Endothelial cell (in vitro differentiated cells): ENCODE data around the gene NHS. TPM values are rescaled to one million over a fixed set of nuclear protein-coding genes. Genes with fewer than 3 reads are reported as not detected.

Experiments used
- DNase-seq: peaks from one replicate; pipeline ENCODE4 v3.0.0; 2021; ENCODE audit warnings: low spot score
- H3K27ac Mint-ChIP-seq: one replicate; pipeline ENCODE4 v1.8.0; 2021; ENCODE audit warnings: mixed read lengths, inconsistent platforms; ENCODE audit not compliant: unreplicated experiment
- H3K27me3 Mint-ChIP-seq: one replicate; pipeline ENCODE4 v1.8.0; 2021; ENCODE audit warnings: mild to moderate bottlenecking, moderate library complexity, mixed read lengths, inconsistent platforms; ENCODE audit not compliant: unreplicated experiment
- H3K36me3 Mint-ChIP-seq: one replicate; pipeline ENCODE4 v1.8.0; 2021; ENCODE audit warnings: mild to moderate bottlenecking, low read depth, mixed read lengths, inconsistent platforms; ENCODE audit not compliant: unreplicated experiment
- H3K4me1 Mint-ChIP-seq: one replicate; pipeline ENCODE4 v1.8.0; 2021; ENCODE audit warnings: mild to moderate bottlenecking, mixed read lengths, inconsistent platforms; ENCODE audit not compliant: unreplicated experiment
- H3K4me3 Mint-ChIP-seq: one replicate; pipeline ENCODE4 v1.8.0; 2021; ENCODE audit warnings: mild to moderate bottlenecking, mixed read lengths, inconsistent platforms; ENCODE audit not compliant: unreplicated experiment
- H3K9me3 Mint-ChIP-seq: one replicate; pipeline ENCODE4 v1.8.0; 2021; ENCODE audit warnings: mixed read lengths, inconsistent platforms; ENCODE audit not compliant: unreplicated experiment
- total RNA-seq: library from RNA; stranded (reverse); fragmentation: NEBNext Ultra II Directional; extraction: Animal tissue kit (Norgen Biotek cat#: 25700); gene quantifications from one replicate; pipeline ENCODE4 v1.2.1, GENCODE V29; 2021; ENCODE audit not compliant: unreplicated experiment
- TF ChIP-seq, protein P1 (sequence below): fragments of 200-600 bp; sonication (generic); IDR thresholded peaks from one replicate; pipeline ENCODE4 v1.5.0; 2021; ENCODE audit warnings: antibody characterized with exemption; ENCODE audit not compliant: unreplicated experiment

NHS gene
- total RNA-seq, 1 donor from 2014 or later = 5.3 TPM

DNA sequence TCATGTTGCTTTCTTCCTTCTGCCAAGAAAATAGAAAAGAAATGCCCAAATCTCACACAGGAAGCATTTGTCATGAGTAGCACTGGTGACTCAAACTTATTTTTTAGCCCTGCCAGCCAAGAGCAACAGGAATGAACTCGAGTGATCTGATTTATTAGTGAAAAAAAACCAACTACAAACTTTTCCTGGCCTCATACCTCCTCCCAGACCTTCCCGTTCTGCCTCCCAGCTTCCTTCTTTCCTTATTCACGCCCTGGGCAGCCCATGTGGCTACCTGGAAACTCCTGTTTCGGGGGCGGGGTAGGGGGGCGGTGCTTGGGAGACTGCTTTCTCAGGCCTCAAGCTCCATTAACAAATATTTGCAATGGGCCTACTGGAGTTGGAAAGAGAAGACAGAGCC, 178.5 kb downstream of the NHS start:
- Mint-ChIP-seq H3K4me1 (peaks cover 8% of the 10 kb centered on the region), H3K36me3 (no peaks in the 10 kb centered on the region), H3K27me3 (peaks cover 4% of the 10 kb centered on the region), H3K4me3 (no peak overlapping the region), H3K27ac (no peak overlapping the region), H3K9me3 (no peaks in the 10 kb centered on the region)
- DNase-seq = no peak
- TF ChIP-seq, protein P1, sequence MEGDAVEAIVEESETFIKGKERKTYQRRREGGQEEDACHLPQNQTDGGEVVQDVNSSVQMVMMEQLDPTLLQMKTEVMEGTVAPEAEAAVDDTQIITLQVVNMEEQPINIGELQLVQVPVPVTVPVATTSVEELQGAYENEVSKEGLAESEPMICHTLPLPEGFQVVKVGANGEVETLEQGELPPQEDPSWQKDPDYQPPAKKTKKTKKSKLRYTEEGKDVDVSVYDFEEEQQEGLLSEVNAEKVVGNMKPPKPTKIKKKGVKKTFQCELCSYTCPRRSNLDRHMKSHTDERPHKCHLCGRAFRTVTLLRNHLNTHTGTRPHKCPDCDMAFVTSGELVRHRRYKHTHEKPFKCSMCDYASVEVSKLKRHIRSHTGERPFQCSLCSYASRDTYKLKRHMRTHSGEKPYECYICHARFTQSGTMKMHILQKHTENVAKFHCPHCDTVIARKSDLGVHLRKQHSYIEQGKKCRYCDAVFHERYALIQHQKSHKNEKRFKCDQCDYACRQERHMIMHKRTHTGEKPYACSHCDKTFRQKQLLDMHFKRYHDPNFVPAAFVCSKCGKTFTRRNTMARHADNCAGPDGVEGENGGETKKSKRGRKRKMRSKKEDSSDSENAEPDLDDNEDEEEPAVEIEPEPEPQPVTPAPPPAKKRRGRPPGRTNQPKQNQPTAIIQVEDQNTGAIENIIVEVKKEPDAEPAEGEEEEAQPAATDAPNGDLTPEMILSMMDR = no peak

GRCh38 chrX:17553961-17554482, 179.0 kb downstream of the NHS start:
- Mint-ChIP-seq H3K27ac (no peak overlapping the region), H3K36me3 (no peaks in the 10 kb centered on the region), H3K27me3 (peaks cover 4% of the 10 kb centered on the region), H3K4me3 (no peak overlapping the region), H3K4me1 (peaks cover 6% of the 10 kb centered on the region), H3K9me3 (no peaks in the 10 kb centered on the region)
- TF ChIP-seq, protein P1 = no peak
- DNase-seq = no peak

DNA sequence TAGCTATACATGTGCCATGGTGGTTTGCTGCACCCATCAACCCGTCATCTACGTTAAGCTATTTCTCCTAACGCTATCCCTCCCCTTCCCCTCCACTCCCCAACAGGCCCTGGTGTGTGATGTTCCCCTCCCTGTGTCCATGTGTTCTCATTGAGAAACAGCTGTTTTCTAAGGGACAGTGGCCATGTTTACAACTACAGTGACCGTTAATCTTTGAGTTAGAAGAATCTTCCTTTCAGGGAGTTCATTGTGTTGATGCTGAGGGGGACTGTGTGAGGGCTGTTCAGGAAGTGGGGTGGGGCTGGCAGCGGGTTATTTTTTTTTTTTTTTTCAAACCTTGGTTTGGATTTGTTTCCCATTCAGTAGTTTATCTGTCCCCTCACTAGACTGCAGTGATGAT, 179.9 kb downstream of the NHS start:
- no peak overlapping the region for H3K4me3 Mint-ChIP-seq
- DNase-seq = no peak
- TF ChIP-seq, protein P1 = no peak
- no peaks in the 10 kb centered on the region for H3K9me3 Mint-ChIP-seq
- H3K4me1 Mint-ChIP-seq = peaks cover 5% of the 10 kb centered on the region
- no peak overlapping the region for H3K27ac Mint-ChIP-seq
- peaks cover 4% of the 10 kb centered on the region for H3K27me3 Mint-ChIP-seq
- H3K36me3 Mint-ChIP-seq = no peaks in the 10 kb centered on the region

DNA sequence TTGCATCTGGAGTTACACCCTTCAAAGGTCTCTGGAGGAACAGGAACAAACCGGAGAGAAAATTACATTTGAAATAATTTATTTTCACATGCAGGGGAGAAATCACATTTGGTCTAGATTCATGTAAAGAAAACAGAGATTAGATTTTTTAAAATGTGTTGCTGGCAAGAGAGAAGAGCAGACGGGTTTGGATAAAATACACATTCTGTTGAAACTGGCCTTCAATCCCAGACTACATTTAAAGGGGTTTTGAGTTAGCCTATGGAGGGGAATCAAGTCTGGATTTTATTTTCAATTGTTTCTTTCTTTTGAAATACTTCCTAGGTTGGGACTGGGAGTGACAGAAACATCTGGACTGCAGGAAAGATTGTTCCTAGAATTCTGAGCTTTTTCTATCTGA, 180.8 kb downstream of the NHS start:
- Mint-ChIP-seq H3K4me1 (peaks cover 5% of the 10 kb centered on the region), H3K9me3 (no peaks in the 10 kb centered on the region), H3K4me3 (no peak overlapping the region), H3K27ac (no peak overlapping the region), H3K27me3 (peaks cover 4% of the 10 kb centered on the region), H3K36me3 (no peaks in the 10 kb centered on the region)
- TF ChIP-seq, protein P1 = no peak
- no peak for DNase-seq

DNA sequence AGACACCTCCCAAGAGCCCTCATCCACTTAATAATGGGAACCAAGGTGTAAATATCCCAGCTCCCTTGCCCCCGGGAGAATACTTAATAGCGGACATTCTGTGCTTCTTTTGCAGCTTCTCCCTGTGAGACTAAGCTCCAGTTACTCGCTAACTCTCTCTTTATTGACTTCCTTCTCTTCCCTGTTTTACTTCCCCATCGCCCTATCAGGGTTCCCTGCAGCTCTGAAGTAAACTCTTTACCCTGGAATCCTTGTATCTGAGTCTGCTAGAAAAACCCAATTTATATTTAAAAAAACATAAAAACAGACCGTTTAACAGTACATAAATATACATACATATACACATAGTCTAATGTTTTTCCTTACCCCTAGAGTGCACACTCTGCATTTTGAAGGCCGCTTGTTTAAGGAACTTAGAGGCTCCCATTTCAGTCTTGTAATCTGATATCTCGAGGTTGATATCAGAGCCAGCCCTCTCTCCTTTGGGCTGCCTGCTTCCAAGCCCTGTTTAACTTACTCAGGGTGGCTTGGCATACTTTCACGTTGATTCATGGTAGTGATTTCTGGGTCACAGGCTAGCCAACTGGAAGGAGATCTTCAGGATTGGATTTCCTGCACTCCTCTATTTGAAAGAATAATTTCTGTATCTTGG, 184.9 kb downstream of the NHS start:
- Mint-ChIP-seq H3K27me3 (peaks cover 4% of the 10 kb centered on the region), H3K4me3 (no peak overlapping the region), H3K9me3 (no peaks in the 10 kb centered on the region), H3K27ac (no peak overlapping the region), H3K36me3 (no peaks in the 10 kb centered on the region), H3K4me1 (peaks cover 5% of the 10 kb centered on the region)
- TF ChIP-seq, protein P1 = no peak
- no peak for DNase-seq
